ENCODE measurements around the gene WBP2. TPM values are rescaled to one million over a fixed set of nuclear protein-coding genes. Genes with fewer than 3 reads are reported as not detected.

WBP2 gene
- polyA plus RNA-seq, 3 donors: 62.4 to 93.3 (median 67.9) TPM

DNA sequence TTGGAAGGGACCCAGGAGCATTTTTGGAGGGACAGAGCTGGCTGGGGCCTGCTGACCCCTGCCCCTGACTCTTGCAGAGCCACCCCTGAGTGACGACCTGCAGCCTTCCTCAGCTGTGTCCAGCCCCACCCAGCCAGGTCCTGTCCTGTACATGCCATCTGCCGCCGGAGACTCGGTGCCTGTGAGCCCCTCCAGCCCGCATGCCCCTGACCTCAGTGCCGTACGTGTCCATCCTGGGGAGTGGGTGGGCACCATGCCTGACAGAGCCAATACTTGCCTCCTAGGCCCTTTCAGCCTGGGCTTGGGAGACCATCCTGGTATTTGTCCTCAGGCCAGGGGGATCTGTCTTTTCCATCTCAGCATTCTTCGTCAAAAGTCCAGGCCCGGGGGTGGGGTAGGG lies 38.4 kb downstream of the WBP2 start:
- H3K9ac ChIP-seq (ENCODE audit: insufficient read depth, low read length, poor library complexity, severe bottlenecking): no peak overlapping the region
- H3K27ac ChIP-seq (ENCODE audit: low read depth in 1 of 2, low read length in 2 of 2): peak overlapping the region in 1 of 2 donors; percentile 26
- Mint-ChIP-seq H3K27me3 (ENCODE audit: low read depth in 3 of 3) (peaks cover 0 to 2% (median 0%) of the 10 kb centered on the region in 3 donors), H3K4me3 (no peak overlapping the region), H3K4me1 (no peaks in the 10 kb centered on the region), H3K27ac (no peak overlapping the region), H3K9me3 (no peaks in the 10 kb centered on the region), H3K36me3 (peaks cover 61 to 88% of the 10 kb centered on the region in 2 donors)
- H3K36me3 ChIP-seq (replicated peaks in 1 of 2; ENCODE audit: control insufficient read depth in 1 of 2, insufficient read depth in 2 of 2, low read length in 2 of 2): peaks cover 76 to 94% of the 10 kb centered on the region in 2 donors
- H3K9me3 ChIP-seq (replicated peaks in 1 of 2; ENCODE audit: control insufficient read depth in 1 of 2, insufficient read depth in 1 of 2, low read length in 2 of 2): no peaks in the 10 kb centered on the region
- WGBS (ENCODE audit: insufficient coverage): 96% methylated on average over 9 of the region's 9 CpGs
- peak in 1 of 3 donors; percentile 2 for DNase-seq
- no peak overlapping the region for H3K4me2 ChIP-seq (replicated peaks; ENCODE audit: extremely low read depth, low read length, poor library complexity, severe bottlenecking)
- H3K79me2 ChIP-seq (ENCODE audit: insufficient read depth, low read length): no peaks in the 10 kb centered on the region
- no peaks in the 10 kb centered on the region for H3K4me1 ChIP-seq (ENCODE audit: control insufficient read depth in 1 of 2, insufficient read depth in 2 of 2, low read length in 2 of 2)
- no peak overlapping the region for H3K4me3 ChIP-seq (replicated peaks in 1 of 3; ENCODE audit: low read depth in 2 of 3, low read length in 3 of 3)
- no peak overlapping the region for H2AFZ ChIP-seq (ENCODE audit: insufficient read depth, low read depth, low read length, poor library complexity, severe bottlenecking)
- TF ChIP-seq CTCF (IDR thresholded peaks at IDR 0.05): no peak
- H3K27me3 ChIP-seq (ENCODE audit: control insufficient read depth in 2 of 2, insufficient read depth in 2 of 2, low read length in 2 of 2): no peaks in the 10 kb centered on the region
- no peaks in the 10 kb centered on the region for H4K20me1 ChIP-seq (ENCODE audit: insufficient read depth, low read length)
- intact Hi-C loops (cut with micrococcal nuclease): no loop called here

GRCh38 chr17:75815399-75815798 lies 39.7 kb downstream of the WBP2 start:
- no peaks in the 10 kb centered on the region for H4K20me1 ChIP-seq (ENCODE audit: insufficient read depth, low read length)
- no peak overlapping the region for H3K27ac ChIP-seq (ENCODE audit: low read depth in 1 of 2, low read length in 2 of 2)
- intact Hi-C loops (cut with micrococcal nuclease): no loop called here
- no peak overlapping the region for H3K4me3 ChIP-seq (replicated peaks in 1 of 3; ENCODE audit: low read depth in 2 of 3, low read length in 3 of 3)
- H3K4me1 ChIP-seq (ENCODE audit: control insufficient read depth in 1 of 2, insufficient read depth in 2 of 2, low read length in 2 of 2): no peaks in the 10 kb centered on the region
- Mint-ChIP-seq H3K36me3 (peaks cover 53 to 88% of the 10 kb centered on the region in 2 donors), H3K27ac (no peak overlapping the region), H3K4me3 (no peak overlapping the region), H3K9me3 (no peaks in the 10 kb centered on the region), H3K4me1 (no peaks in the 10 kb centered on the region), H3K27me3 (ENCODE audit: low read depth in 3 of 3) (peaks cover 0 to 2% (median 0%) of the 10 kb centered on the region in 3 donors)
- no peak overlapping the region for H3K9ac ChIP-seq (ENCODE audit: insufficient read depth, low read length, poor library complexity, severe bottlenecking)
- no peak overlapping the region for H2AFZ ChIP-seq (ENCODE audit: insufficient read depth, low read depth, low read length, poor library complexity, severe bottlenecking)
- H3K79me2 ChIP-seq (ENCODE audit: insufficient read depth, low read length): no peaks in the 10 kb centered on the region
- H3K9me3 ChIP-seq (replicated peaks in 1 of 2; ENCODE audit: control insufficient read depth in 1 of 2, insufficient read depth in 1 of 2, low read length in 2 of 2): no peaks in the 10 kb centered on the region
- no peak for DNase-seq
- no peak overlapping the region for H3K4me2 ChIP-seq (replicated peaks; ENCODE audit: extremely low read depth, low read length, poor library complexity, severe bottlenecking)
- H3K27me3 ChIP-seq (ENCODE audit: control insufficient read depth in 2 of 2, insufficient read depth in 2 of 2, low read length in 2 of 2): no peaks in the 10 kb centered on the region
- TF ChIP-seq CTCF (IDR thresholded peaks at IDR 0.05): no peak
- no CpG with 5 or more reads among the region's 3 CpGs for WGBS (ENCODE audit: insufficient coverage)
- peaks cover 74 to 93% of the 10 kb centered on the region in 2 donors for H3K36me3 ChIP-seq (replicated peaks in 1 of 2; ENCODE audit: control insufficient read depth in 1 of 2, insufficient read depth in 2 of 2, low read length in 2 of 2)

Data from CD14-positive monocyte (primary cell).